NCI-H345 treated with DMSO at 0.1 percent for 48 hours (cell line): ENCODE results near the gene CFAP54.
"Not testable (repeated sequence)": the region's sequence is repeated elsewhere in the genome, so short reads cannot be mapped to it uniquely, and the experiment has no call there.

ENCODE experiments used
- DNase-seq: peaks from one replicate; lab custom pipeline; 2025; ENCODE audit not compliant: unreplicated experiment; lab: John Stamatoyannopoulos, UW

CFAP54 gene

GRCh38 chr12:96472384-96472783, 17.0 kb upstream of the CFAP54 start:
- DNase-seq, result no peak

GRCh38 chr12:96473394-96474093, 15.8 kb upstream of the CFAP54 start:
- DNase-seq, result no peak

GRCh38 chr12:96474206-96474605, 15.2 kb upstream of the CFAP54 start:
- DNase-seq, result no peak

GRCh38 chr12:96478011-96478410, 11.4 kb upstream of the CFAP54 start:
- no peak for DNase-seq

- DNase-seq, result no peak
These were observed 7.3 kb upstream of the CFAP54 start for GRCh38 chr12:96482086-96482485.

- DNase-seq, result no peak
These were observed 6.3 kb upstream of the CFAP54 start for GRCh38 chr12:96483116-96483515.

GRCh38 chr12:96486751-96487613, 2.4 kb upstream of the CFAP54 start:
- DNase-seq, result no peak

GRCh38 chr12:96487634-96488033, 1.7 kb upstream of the CFAP54 start:
- no peak for DNase-seq

- DNase-seq, result no peak
These were observed 3.7 kb downstream of the CFAP54 start for GRCh38 chr12:96493106-96493505.

- DNase-seq, result not testable (repeated sequence)
These were observed 4.8 kb downstream of the CFAP54 start for GRCh38 chr12:96494154-96494553.

- no peak for DNase-seq
These were observed 5.8 kb downstream of the CFAP54 start for GRCh38 chr12:96495155-96495554.

GRCh38 chr12:96495841-96496545, 6.6 kb downstream of the CFAP54 start:
- DNase-seq, result no peak

GRCh38 chr12:96496944-96497343, 7.6 kb downstream of the CFAP54 start:
- DNase-seq, result no peak

GRCh38 chr12:96497855-96498254, 8.5 kb downstream of the CFAP54 start:
- no peak for DNase-seq

- no peak for DNase-seq
These were observed 11.3 kb downstream of the CFAP54 start for GRCh38 chr12:96500693-96501092.

- no peak for DNase-seq
These were observed 11.9 kb downstream of the CFAP54 start for GRCh38 chr12:96501133-96501761.

GRCh38 chr12:96501908-96502307, 12.5 kb downstream of the CFAP54 start:
- no peak for DNase-seq

- no peak for DNase-seq
These were observed 13.1 kb downstream of the CFAP54 start for GRCh38 chr12:96502477-96502876.

- DNase-seq, result no peak
These were observed 13.7 kb downstream of the CFAP54 start for GRCh38 chr12:96502949-96503532.

GRCh38 chr12:96503976-96504375, 14.6 kb downstream of the CFAP54 start:
- no peak for DNase-seq

- DNase-seq, result no peak
These were observed 17.4 kb downstream of the CFAP54 start for GRCh38 chr12:96506776-96507175.
